Upper lobe of right lung (tissue), 1 donor: ENCODE measurements around the gene ACAN. TPM values are rescaled to one million over a fixed set of nuclear protein-coding genes. Genes with fewer than 3 reads are reported as not detected.

ENCODE experiments used
- ATAC-seq: fragments of 200-7000 bp; cut with Tn5 transposase; one replicate; pipeline ENCODE4 v1.9.1; 2020; ENCODE audit warnings: mild to moderate bottlenecking, moderate library complexity
- DNase-seq: peaks from one replicate; pipeline ENCODE4 v3.0.0-alpha.2; 2020
- H3K27ac ChIP-seq: fragments of 200-600 bp; one replicate; pipeline ENCODE4 v1.8.0; 2022
- H3K27me3 ChIP-seq: fragments of 200-600 bp; one replicate; pipeline ENCODE4 v1.8.0; 2022; ENCODE audit warnings: mild to moderate bottlenecking
- H3K36me3 ChIP-seq: fragments of 200-600 bp; one replicate; pipeline ENCODE4 v1.8.0; 2022
- H3K4me1 ChIP-seq: fragments of 200-600 bp; one replicate; pipeline ENCODE4 v1.8.0; 2022
- H3K4me3 ChIP-seq: fragments of 200-600 bp; one replicate; pipeline ENCODE4 v1.8.0; 2022; ENCODE audit warnings: mild to moderate bottlenecking
- H3K9me3 ChIP-seq: fragments of 200-600 bp; one replicate; pipeline ENCODE4 v1.8.0; 2022
- intact Hi-C: fragments of 100-400 bp; cut with DNase I; formaldehyde crosslinking; loops from one replicate; pipeline ENCODE4 v1.11.0; 2022
- total RNA-seq: library from RNA; stranded (reverse); fragmentation: NEBNext Ultra II Directional; extraction: Animal tissue kit (Norgen Biotek cat#: 25700); gene quantifications from one replicate; pipeline ENCODE4 v1.2.1, GENCODE V29; 2021
- TF ChIP-seq, protein P1 (sequence below): fragments of 200-600 bp; IDR thresholded peaks from one replicate; pipeline ENCODE4 v1.8.0; 2022; ENCODE audit warnings: antibody characterized with exemption
- donor health status: DM: no; HTN: yes; CAD: no; lungs with severe emphysema.

Gene ACAN
- total RNA-seq, 1 donor from 2014 or later: 0.06 TPM

DNA sequence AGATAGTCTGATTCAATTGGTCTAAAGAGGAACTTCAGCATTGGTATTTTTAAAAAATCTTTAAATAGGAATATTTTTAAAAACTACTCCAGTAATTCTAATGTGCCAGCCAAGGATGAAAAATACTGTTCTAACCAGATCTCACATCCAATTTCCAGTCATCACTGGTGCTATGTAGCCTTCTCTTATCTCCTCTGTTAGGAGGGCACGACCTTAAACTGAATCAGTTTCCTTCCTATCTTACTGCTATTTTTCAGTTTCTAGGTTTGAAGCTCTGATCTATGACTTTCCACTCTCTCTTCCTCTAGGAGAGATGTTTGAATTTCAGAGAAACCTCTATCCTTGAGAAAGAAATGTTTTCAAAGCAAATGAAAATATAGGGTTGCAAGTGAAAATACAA is 60.2 kb downstream of the ACAN start:
- no peak for ATAC-seq
- no peak for DNase-seq
- Histone ChIP-seq H3K27ac (no peak overlapping the region), H3K4me3 (no peak overlapping the region), H3K4me1 (no peaks in the 10 kb centered on the region), H3K27me3 (no peaks in the 10 kb centered on the region), H3K36me3 (no peaks in the 10 kb centered on the region), H3K9me3 (no peaks in the 10 kb centered on the region)
- intact Hi-C loops: no loop called here
- TF ChIP-seq, protein P1, sequence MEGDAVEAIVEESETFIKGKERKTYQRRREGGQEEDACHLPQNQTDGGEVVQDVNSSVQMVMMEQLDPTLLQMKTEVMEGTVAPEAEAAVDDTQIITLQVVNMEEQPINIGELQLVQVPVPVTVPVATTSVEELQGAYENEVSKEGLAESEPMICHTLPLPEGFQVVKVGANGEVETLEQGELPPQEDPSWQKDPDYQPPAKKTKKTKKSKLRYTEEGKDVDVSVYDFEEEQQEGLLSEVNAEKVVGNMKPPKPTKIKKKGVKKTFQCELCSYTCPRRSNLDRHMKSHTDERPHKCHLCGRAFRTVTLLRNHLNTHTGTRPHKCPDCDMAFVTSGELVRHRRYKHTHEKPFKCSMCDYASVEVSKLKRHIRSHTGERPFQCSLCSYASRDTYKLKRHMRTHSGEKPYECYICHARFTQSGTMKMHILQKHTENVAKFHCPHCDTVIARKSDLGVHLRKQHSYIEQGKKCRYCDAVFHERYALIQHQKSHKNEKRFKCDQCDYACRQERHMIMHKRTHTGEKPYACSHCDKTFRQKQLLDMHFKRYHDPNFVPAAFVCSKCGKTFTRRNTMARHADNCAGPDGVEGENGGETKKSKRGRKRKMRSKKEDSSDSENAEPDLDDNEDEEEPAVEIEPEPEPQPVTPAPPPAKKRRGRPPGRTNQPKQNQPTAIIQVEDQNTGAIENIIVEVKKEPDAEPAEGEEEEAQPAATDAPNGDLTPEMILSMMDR: no peak

DNA sequence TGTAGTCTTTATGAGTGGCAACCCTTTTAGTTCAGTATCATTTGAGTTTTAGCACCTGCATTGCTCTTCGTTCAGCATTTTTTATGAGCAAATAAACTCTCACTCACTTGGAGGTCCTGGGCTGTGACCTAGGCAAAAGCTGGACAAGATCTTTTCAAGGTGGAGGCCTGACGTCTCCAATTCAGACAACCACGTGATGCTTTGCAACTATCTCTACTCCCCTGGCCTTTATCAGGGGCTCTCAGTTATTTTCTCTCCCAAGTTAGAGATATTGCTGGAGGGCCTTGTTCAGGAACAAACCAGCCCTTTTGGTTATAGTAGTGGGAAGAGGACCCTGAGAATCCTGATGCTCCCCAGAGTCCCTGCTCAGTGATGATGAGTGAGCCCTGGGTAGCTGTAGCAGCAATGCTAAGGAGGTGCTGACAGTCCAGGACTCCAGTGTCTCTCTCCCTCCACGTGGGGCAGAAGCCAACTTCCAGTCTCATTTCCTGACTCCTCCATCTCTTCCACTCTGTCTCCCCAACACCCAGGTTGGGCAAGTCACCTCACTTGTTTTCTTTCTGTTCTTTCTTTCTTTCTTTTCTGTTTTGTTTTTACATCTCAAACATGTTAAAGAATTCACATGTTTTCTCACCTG is 61.7 kb downstream of the ACAN start:
- ATAC-seq (no peak), DNase-seq (no peak)
- no peaks in the 10 kb centered on the region for H3K27me3 ChIP-seq
- no peak overlapping the region for H3K4me3 ChIP-seq
- intact Hi-C loops: no loop called here
- no peaks in the 10 kb centered on the region for H3K9me3 ChIP-seq
- no peak overlapping the region for H3K27ac ChIP-seq
- H3K4me1 ChIP-seq: no peaks in the 10 kb centered on the region
- TF ChIP-seq, protein P1: no peak
- H3K36me3 ChIP-seq: no peaks in the 10 kb centered on the region

DNA sequence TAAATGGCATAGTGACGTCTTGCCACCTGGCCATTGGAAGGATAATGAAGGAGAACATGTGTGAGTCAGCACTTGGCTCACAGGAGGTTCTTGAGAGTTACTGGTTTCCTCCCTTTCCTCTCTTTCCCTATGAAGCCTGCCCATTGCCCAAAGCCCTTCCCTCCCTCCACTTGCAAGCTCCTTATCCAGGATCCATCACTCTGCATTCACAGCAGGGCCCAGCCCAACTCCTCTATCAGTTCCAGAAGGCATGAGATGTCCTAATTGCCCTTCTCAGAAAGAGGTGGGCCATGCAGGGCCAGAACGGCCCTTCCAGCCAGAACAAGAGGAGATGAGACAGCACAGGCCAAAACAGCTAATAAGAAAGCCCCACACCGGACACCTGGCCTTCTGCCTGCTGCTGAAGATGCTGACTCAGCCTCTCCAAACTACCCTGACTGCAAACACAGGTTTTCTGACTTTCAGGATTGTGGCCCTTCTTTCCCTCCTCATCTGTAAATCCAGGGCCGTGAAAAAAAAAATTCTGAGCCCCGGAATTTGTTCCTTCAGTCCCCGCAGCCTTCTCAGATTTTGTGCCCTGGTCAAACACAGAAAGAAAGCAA is 62.4 kb downstream of the ACAN start:
- DNase-seq (no peak), ATAC-seq (no peak)
- no peak overlapping the region for H3K4me3 ChIP-seq
- H3K4me1 ChIP-seq: no peaks in the 10 kb centered on the region
- H3K27ac ChIP-seq: no peak overlapping the region
- H3K36me3 ChIP-seq: no peaks in the 10 kb centered on the region
- no peaks in the 10 kb centered on the region for H3K27me3 ChIP-seq
- TF ChIP-seq, protein P1: no peak
- H3K9me3 ChIP-seq: no peaks in the 10 kb centered on the region
- intact Hi-C loops: no loop called here

DNA sequence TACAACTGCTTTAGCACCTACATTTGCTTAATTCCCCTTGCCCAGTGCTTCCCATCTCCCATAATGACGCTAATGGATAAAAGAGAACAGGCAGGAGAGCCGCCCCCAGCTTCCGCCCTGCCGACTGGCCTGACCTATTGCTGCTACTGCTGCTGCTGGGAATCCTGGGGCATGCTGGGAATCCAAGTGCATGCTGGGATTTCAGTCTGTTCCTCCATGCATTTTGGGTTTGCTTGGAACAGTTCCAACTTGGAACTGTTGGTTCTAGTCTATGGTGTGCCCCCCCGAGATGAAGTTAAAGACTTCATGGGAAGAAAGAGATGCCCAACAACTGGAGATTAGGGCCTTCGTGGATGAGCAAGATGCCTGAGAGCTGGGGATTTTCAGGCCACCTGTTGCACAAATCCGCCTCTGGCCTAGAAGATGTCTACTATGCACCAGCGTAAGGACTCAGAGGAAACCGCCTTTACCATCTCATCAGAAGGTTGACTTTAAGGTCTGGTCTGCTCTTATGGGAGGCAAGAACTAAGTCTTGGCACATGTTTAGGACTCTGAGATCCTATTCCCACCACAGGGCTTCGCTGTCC is 63.2 kb downstream of the ACAN start:
- no peak for DNase-seq
- no peaks in the 10 kb centered on the region for H3K27me3 ChIP-seq
- H3K4me3 ChIP-seq: no peak overlapping the region
- TF ChIP-seq, protein P1: no peak
- no peaks in the 10 kb centered on the region for H3K9me3 ChIP-seq
- H3K4me1 ChIP-seq: no peaks in the 10 kb centered on the region
- no peak for ATAC-seq
- no peak overlapping the region for H3K27ac ChIP-seq
- intact Hi-C loops: no loop called here
- no peaks in the 10 kb centered on the region for H3K36me3 ChIP-seq

DNA sequence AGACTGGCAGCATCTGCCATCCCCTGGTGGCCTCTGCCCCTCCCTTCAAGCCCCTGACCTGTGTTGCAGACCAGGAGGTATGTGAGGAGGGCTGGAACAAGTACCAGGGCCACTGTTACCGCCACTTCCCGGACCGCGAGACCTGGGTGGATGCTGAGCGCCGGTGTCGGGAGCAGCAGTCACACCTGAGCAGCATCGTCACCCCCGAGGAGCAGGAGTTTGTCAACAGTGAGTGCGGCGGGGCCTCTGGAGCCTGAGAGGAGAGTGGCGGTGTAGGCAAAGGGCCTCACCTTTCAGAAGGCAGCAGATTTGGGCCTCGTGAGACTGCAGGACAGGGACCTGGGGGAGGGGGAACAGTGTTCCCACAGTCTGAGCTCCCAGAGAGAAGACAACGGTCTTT is 68.1 kb downstream of the ACAN start:
- TF ChIP-seq, protein P1: no peak
- DNase-seq (no peak), ATAC-seq (no peak)
- Histone ChIP-seq H3K36me3 (no peaks in the 10 kb centered on the region), H3K9me3 (no peaks in the 10 kb centered on the region), H3K27ac (no peak overlapping the region), H3K4me3 (no peak overlapping the region), H3K4me1 (no peaks in the 10 kb centered on the region), H3K27me3 (peaks cover 4% of the 10 kb centered on the region)
- intact Hi-C loops: no loop called here
